ENCODE data around the gene RPS6KA5. TPM values are rescaled to one million over a fixed set of nuclear protein-coding genes. Genes with fewer than 3 reads are reported as not detected.

The RPS6KA5 gene
- polyA plus RNA-seq, 1 experiment, result 0.22 TPM

DNA sequence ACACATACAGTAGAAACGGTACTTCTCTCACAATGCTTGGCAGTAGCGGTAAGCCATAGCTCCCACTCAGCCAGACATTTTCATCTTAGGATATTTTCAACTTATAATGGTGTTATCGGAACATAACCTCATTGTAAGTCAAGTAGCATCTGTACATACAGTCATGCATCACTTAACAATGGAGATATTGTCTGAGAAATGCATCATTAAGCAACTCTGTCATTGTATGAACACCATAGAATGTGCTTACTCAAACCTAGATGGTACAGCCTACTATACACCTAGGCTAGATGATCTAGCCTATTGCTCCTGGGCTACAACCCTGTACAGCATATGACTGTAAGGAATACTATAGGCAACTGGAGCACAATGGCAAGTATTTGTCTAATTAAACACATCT lies 40.8 kb downstream of the RPS6KA5 start:
- TF ChIP-seq, protein P1, sequence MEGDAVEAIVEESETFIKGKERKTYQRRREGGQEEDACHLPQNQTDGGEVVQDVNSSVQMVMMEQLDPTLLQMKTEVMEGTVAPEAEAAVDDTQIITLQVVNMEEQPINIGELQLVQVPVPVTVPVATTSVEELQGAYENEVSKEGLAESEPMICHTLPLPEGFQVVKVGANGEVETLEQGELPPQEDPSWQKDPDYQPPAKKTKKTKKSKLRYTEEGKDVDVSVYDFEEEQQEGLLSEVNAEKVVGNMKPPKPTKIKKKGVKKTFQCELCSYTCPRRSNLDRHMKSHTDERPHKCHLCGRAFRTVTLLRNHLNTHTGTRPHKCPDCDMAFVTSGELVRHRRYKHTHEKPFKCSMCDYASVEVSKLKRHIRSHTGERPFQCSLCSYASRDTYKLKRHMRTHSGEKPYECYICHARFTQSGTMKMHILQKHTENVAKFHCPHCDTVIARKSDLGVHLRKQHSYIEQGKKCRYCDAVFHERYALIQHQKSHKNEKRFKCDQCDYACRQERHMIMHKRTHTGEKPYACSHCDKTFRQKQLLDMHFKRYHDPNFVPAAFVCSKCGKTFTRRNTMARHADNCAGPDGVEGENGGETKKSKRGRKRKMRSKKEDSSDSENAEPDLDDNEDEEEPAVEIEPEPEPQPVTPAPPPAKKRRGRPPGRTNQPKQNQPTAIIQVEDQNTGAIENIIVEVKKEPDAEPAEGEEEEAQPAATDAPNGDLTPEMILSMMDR (IDR thresholded peaks at IDR 0.05; ENCODE audit: insufficient read depth, low read depth, low read length), result no peak
- ChIA-PET CTCF (no interaction called here), POLR2A (no interaction called here)
- H3K27me3 ChIP-seq (ENCODE audit: control insufficient read depth, insufficient read depth, low read length), result no peaks in the 10 kb centered on the region
- no peaks in the 10 kb centered on the region for H3K36me3 ChIP-seq (ENCODE audit: control insufficient read depth, insufficient read depth, low read length)
- DNase-seq (ENCODE audit: low read depth), result no peak
- no peak overlapping the region for H3K4me3 ChIP-seq (ENCODE audit: low read depth, low read length)

DNA sequence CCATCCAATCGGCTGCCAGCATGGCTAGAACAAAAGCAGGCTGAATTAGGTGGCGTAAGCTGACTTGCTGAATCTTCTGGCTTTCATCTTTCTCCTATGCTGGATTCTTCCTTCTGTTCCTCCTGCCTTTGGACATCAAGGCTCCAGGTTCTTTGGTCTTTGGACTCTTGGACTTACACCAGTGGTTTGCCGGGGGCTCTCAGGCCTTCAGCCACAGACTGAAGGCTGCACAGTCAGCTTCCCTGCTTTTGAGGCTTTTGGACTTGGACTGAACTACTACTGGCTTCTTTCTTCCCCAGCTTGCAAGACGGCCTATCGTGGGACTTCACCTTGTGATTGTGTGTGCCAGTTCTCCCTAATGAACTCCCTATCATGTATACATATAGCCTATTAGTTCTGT lies 42.0 kb downstream of the RPS6KA5 start:
- CTCF ChIA-PET, result no interaction called here
- TF ChIP-seq, protein P1 (IDR thresholded peaks at IDR 0.05; ENCODE audit: insufficient read depth, low read depth, low read length), result no peak

DNA sequence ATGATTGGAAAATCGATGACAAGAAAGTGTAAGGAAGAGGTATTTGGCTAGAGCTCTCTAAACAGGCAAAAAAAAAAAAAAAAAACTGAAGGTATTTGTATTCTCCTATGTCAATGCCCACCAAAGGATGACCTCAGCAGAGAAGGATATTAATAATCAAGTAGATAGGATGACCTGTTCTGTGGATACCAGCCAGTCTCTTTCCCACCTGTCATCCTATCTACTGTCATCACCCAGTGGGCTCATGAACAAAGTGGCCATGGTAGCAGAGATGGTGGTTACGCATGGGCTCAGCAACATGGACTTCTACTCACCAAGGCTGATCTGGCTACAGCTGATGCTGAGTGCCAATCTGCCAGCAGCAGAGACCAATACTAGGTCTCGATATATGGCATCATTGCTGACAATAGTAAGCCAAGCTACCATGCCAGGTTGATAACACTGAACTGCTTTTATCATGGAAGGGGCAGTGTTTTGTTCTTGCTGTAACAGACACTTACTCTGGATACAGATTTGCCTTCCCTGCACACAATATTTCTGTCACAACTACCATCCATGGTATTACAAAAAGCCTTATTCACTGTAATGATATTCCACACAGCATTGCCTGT lies 43.5 kb downstream of the RPS6KA5 start:
- POLR2A ChIA-PET, result no interaction called here
- Histone ChIP-seq H3K36me3 (ENCODE audit: control insufficient read depth, insufficient read depth, low read length) (no peaks in the 10 kb centered on the region), H3K27me3 (ENCODE audit: control insufficient read depth, insufficient read depth, low read length) (no peaks in the 10 kb centered on the region), H3K4me3 (ENCODE audit: low read depth, low read length) (no peak overlapping the region)
- DNase-seq (ENCODE audit: low read depth), result no peak
- TF ChIP-seq, protein P1 (IDR thresholded peaks at IDR 0.05; ENCODE audit: insufficient read depth, low read depth, low read length), result no peak
- CTCF ChIA-PET, result no interaction called here

More for the DNA sequence above, 42.0 kb downstream of the RPS6KA5 start:
- Histone ChIP-seq H3K4me3 (ENCODE audit: low read depth, low read length) (no peak overlapping the region), H3K36me3 (ENCODE audit: control insufficient read depth, insufficient read depth, low read length) (no peaks in the 10 kb centered on the region), H3K27me3 (ENCODE audit: control insufficient read depth, insufficient read depth, low read length) (no peaks in the 10 kb centered on the region)
- no peak for DNase-seq (ENCODE audit: low read depth)
- POLR2A ChIA-PET, result no interaction called here

DNA sequence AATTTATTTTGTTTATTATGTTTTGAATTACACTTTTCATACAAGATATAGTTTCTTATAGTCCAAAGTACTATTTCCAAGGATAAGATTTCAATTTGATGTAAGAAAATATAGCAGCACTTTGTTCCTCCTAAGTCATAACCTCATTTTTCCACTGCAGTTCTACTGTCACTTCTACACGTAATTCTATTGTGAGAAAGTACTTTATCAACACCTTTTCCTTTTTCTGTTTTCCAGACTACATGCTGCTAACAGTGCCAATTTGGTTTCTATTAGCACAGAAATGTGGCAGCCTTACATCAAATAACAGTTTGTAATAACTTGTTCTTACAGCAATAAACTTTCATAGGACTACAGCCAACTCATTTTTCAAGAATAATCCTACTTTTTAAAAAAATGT lies 45.0 kb downstream of the RPS6KA5 start:
- DNase-seq (ENCODE audit: low read depth), result no peak
- ChIA-PET CTCF (interaction anchor here (0.6 kb wide), 1 partner anchor 92 kb away, joined by 4 read pairs; no protein-coding TSS in a partner anchor), POLR2A (no interaction called here)
- Histone ChIP-seq H3K4me3 (ENCODE audit: low read depth, low read length) (no peak overlapping the region), H3K27me3 (ENCODE audit: control insufficient read depth, insufficient read depth, low read length) (no peaks in the 10 kb centered on the region), H3K36me3 (ENCODE audit: control insufficient read depth, insufficient read depth, low read length) (no peaks in the 10 kb centered on the region)
- TF ChIP-seq, protein P1 (IDR thresholded peaks at IDR 0.05; ENCODE audit: insufficient read depth, low read depth, low read length), result no peak

DNA sequence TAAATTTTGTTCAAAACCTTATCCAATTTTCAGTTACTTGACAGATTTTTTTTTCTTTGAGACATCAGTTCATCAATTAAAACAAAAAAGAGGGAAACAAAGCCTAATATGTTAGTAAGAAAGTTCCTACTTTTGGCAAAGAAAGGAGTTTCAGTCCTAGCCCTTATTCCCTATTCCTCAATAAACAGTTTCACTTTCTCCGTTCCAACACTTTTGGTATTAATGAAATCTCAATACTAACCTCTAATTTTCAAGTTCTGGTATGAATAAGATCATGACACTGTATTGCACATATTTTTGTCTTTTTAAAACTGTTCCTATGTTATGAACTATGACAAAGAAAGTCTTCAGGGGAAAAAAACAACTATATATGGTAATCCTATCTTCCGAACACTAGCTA lies 48.4 kb downstream of the RPS6KA5 start:
- Histone ChIP-seq H3K4me3 (ENCODE audit: low read depth, low read length) (no peak overlapping the region), H3K27me3 (ENCODE audit: control insufficient read depth, insufficient read depth, low read length) (no peaks in the 10 kb centered on the region), H3K36me3 (ENCODE audit: control insufficient read depth, insufficient read depth, low read length) (no peaks in the 10 kb centered on the region)
- no peak for DNase-seq (ENCODE audit: low read depth)
- TF ChIP-seq, protein P1 (IDR thresholded peaks at IDR 0.05; ENCODE audit: insufficient read depth, low read depth, low read length), result no peak
- ChIA-PET POLR2A (no interaction called here), CTCF (interaction anchor here (0.6 to 1.6 kb wide), 3 partner anchors 9 to 87 kb away, joined by 3 to 5 read pairs (median 4); partner anchors contain the start of gene RPS6KA5)
